ENCODE measurements around the gene ADA. TPM values are rescaled to one million over a fixed set of nuclear protein-coding genes. Genes with fewer than 3 reads are reported as not detected.

ADA gene
- total and polyA plus RNA-seq, 2 of the 13 experiments (the other 11 are each of a cell fraction or from before 2014, with no cell fraction given), result 2.5 to 11.3 TPM

DNA sequence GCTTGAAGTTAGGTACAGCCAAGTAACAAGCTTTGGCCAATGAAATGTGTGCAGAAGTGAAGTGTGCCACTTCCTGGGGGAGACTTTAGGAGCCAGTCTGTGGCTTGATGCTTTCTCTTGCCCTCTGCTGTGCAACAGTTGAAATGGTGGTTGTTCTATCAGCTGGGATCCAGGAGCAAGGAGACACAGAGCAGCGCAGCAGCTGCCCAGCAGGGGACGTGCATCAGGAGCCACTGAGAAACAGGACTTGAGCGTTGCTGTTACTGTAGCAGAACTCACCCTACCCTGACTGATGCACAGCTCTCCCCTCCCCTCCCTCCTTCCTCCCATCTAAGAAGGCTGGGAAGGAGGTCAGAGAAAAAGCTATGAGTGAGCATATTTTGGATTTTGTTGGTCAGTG, 44.8 kb upstream of the ADA start (continued):
- TF ChIP-seq, protein P1, sequence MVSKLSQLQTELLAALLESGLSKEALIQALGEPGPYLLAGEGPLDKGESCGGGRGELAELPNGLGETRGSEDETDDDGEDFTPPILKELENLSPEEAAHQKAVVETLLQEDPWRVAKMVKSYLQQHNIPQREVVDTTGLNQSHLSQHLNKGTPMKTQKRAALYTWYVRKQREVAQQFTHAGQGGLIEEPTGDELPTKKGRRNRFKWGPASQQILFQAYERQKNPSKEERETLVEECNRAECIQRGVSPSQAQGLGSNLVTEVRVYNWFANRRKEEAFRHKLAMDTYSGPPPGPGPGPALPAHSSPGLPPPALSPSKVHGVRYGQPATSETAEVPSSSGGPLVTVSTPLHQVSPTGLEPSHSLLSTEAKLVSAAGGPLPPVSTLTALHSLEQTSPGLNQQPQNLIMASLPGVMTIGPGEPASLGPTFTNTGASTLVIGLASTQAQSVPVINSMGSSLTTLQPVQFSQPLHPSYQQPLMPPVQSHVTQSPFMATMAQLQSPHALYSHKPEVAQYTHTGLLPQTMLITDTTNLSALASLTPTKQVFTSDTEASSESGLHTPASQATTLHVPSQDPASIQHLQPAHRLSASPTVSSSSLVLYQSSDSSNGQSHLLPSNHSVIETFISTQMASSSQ (IDR thresholded peaks at IDR 0.05; ENCODE audit: low read depth), result no peak
- TF ChIP-seq, protein P1 (CRISPR knock-in tag; IDR thresholded peaks at IDR 0.05; ENCODE audit: borderline replicate concordance), result 0 out of 2 replicates have a peak, but pooled peaks have one; percentile 17
- TF ChIP-seq, protein P2, sequence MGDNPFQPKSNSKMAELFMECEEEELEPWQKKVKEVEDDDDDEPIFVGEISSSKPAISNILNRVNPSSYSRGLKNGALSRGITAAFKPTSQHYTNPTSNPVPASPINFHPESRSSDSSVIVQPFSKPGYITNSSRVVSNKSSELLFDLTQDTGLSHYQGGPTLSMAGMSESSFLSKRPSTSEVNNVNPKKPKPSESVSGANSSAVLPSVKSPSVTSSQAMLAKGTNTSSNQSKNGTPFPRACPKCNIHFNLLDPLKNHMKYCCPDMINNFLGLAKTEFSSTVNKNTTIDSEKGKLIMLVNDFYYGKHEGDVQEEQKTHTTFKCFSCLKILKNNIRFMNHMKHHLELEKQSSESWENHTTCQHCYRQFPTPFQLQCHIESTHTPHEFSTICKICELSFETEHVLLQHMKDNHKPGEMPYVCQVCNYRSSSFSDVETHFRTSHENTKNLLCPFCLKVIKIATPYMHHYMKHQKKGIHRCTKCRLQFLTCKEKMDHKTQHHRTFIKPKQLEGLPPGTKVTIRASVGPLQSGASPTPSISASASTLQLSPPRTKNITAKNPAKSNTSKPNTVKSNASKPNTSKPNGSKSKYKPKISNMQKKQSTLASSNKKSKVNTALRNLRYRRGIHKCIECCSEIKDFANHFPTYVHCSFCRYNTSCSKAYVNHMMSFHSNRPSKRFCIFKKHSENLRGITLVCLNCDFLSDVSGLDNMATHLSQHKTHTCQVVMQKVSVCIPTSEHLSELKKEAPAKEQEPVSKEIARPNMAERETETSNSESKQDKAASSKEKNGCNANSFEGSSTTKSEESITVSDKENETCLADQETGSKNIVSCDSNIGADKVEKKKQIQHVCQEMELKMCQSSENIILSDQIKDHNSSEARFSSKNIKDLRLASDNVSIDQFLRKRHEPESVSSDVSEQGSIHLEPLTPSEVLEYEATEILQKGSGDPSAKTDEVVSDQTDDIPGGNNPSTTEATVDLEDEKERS (CRISPR knock-in tag; IDR thresholded peaks at IDR 0.05), result 0 out of 2 replicates have a peak, but pooled peaks have one; percentile 40
- TF ChIP-seq PHF21A (CRISPR knock-in tag; IDR thresholded peaks at IDR 0.05) (no peak), SRSF1 (optimal IDR thresholded peaks at IDR 0.05; ENCODE audit: low read depth, low read length) (no peak), ZNF652 (CRISPR knock-in tag; IDR thresholded peaks at IDR 0.05; ENCODE audit: borderline replicate concordance, low read depth) (no peak), RBM22 (optimal IDR thresholded peaks at IDR 0.05; ENCODE audit: low read length) (no peak), ZNF33A (CRISPR knock-in tag; IDR thresholded peaks at IDR 0.05; ENCODE audit: borderline replicate concordance) (no peak), ZNF331 (CRISPR knock-in tag; IDR thresholded peaks at IDR 0.05) (0 out of 2 replicates have a peak, but pooled peaks have one; percentile 24), ZNF33B (CRISPR knock-in tag; IDR thresholded peaks at IDR 0.05) (no peak)
- TF ChIP-seq, protein P3, sequence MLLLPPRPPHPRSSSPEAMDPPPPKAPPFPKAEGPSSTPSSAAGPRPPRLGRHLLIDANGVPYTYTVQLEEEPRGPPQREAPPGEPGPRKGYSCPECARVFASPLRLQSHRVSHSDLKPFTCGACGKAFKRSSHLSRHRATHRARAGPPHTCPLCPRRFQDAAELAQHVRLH (CRISPR knock-in tag; IDR thresholded peaks at IDR 0.05; ENCODE audit: borderline replicate concordance, low read depth), result no peak

All from HepG2 (cell line).